OCI-LY3 (cell line): ENCODE data around the gene RRP1.

Source experiments
- EZH2phosphoT487 ChIP-seq: fragments of 200-600 bp; shearing (Covaris generic); IDR thresholded peaks from 2 replicates; pipeline ENCODE4 v1.6.1; 2018; ENCODE audit warnings: antibody characterized with exemption, mixed run types, low read depth
- TF ChIP-seq, protein P1 (sequence below): fragments of 200-600, 300-600 bp; sonication (generic); IDR thresholded peaks from 2 replicates; pipeline ENCODE4 v1.5.1; 2014; ENCODE audit warnings: antibody characterized with exemption, low read length, low read depth

DNA sequence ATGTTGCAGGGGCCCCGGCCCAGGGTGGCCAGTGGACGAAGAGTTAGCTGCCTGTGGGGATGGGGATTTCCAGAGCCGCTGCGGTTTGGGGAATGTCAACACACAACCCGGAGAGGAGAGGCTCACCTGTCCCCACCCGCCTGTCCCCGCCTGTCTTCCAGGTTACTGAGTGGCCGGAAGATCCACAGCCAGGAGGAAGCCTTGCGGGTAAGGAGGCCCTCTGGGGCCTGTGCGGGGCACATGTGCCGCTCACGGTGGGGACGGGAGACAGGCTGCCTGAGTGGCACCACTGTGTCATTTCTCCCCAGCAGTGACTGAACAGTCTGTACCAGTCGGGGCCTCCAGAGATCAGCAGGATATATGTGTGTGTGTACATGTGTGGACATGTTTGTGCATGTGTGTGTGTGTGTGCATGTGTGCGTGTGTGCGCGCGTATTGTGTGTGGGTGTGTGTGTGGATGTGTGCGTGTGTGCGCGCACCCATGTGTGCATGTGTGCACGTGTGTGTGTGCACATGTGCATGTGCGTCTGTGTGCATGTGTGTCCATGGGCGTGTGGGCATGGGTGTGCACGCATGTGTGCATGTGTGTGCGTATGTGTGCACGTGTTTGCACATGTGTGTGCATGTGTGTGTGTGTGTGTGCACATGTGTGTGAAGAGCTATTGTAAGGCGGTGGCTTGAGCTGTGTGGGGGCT, 38.9 kb upstream of the RRP1 start:
- TF ChIP-seq, protein P1, sequence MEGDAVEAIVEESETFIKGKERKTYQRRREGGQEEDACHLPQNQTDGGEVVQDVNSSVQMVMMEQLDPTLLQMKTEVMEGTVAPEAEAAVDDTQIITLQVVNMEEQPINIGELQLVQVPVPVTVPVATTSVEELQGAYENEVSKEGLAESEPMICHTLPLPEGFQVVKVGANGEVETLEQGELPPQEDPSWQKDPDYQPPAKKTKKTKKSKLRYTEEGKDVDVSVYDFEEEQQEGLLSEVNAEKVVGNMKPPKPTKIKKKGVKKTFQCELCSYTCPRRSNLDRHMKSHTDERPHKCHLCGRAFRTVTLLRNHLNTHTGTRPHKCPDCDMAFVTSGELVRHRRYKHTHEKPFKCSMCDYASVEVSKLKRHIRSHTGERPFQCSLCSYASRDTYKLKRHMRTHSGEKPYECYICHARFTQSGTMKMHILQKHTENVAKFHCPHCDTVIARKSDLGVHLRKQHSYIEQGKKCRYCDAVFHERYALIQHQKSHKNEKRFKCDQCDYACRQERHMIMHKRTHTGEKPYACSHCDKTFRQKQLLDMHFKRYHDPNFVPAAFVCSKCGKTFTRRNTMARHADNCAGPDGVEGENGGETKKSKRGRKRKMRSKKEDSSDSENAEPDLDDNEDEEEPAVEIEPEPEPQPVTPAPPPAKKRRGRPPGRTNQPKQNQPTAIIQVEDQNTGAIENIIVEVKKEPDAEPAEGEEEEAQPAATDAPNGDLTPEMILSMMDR: no peak
- no peak for TF ChIP-seq EZH2phosphoT487
